Activated CD8-positive, alpha-beta memory T cell treated with anti-CD3 and anti-CD28 coated beads for 1 hour (primary cell): ENCODE data around the gene DAPK1.
"Not testable (repeated sequence)": the region's sequence is repeated elsewhere in the genome, so short reads cannot be mapped to it uniquely, and the experiment has no call there.

ENCODE experiments used
- DNase-seq, 2 donors: peaks; one replicate each; pipeline ENCODE4 v3.0.0-alpha.2; 2020; ENCODE audit warnings: low read depth in 1 of 2; ENCODE audit errors: extremely low read depth in 1 of 2

The DAPK1 gene

DNA sequence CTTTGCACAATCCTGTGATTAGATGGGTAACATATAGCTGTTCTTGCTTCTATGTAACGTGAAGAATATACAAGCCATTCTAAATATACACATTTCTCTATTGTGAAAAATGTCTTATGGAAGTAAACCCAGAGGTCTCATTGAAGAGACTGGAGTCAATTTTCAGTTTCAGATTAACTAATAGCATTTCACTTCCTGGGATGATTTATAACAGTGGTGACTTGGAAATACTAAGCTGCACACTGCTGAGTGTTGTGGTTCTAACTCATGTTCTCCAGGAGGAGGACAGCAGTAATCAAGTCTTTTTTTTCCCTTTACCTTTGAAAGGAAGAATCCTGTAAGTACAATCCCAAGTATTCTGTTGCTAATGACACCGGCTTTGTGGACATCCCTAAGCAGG, 231.6 kb downstream of the DAPK1 start:
- no peak for DNase-seq

DNA sequence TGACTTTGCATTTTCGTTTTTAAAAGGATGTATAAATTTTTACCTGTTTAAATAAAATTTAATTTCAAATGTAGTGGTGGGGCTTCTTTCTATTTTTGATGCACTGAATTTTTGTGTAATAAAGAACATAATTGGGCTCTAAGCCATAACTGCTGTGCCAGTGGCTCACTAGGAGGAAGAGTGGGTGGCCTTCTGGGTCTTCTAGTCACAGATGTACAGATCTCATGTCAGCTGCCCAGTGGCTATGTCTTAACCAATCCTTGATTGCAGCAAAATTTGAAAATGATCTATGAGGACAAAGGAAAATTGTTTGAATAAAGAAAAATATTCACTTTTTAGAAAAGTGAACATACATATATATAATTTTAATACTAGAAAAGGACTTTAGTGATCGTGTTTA, 233.7 kb downstream of the DAPK1 start:
- DNase-seq: no peak

DNA sequence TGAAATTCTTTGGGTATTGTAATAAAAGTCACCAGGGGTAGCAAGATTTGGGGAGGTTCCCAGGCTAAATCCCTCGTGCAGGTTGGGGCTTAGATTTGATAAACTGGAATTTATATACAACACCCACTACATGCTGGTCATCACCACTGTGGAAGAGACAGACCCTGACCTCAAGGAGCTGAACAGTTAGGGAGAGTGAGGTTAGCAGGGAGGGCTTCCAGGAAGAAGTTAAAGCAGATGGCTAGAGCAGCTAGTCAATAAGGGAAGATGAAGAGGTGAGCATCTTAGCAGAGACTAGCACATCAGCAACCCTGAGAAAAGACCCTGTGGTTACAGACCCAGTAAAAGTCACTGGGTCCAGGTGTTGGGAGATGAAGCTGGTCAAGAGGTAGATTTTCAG, 234.7 kb downstream of the DAPK1 start:
- DNase-seq: no peak

DNA sequence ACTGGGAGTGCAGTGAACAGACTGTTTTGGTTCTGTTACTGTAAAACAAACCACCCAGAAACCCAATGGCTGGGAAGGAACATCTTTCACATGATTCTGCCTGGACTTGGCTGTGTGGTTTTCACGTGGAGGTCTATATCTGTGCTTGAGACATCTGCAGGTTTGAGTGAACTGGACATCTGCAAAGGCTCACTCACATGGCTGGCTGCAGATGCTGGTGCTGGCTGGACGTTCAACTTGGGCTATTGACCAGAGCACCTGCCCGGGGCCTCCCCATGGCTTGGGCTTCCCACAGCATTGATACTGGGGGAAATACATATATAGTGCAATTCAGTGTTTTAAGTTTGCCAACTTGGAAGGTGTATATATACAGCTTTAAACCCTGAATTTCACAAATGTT, 235.1 kb downstream of the DAPK1 start:
- no peak for DNase-seq

DNA sequence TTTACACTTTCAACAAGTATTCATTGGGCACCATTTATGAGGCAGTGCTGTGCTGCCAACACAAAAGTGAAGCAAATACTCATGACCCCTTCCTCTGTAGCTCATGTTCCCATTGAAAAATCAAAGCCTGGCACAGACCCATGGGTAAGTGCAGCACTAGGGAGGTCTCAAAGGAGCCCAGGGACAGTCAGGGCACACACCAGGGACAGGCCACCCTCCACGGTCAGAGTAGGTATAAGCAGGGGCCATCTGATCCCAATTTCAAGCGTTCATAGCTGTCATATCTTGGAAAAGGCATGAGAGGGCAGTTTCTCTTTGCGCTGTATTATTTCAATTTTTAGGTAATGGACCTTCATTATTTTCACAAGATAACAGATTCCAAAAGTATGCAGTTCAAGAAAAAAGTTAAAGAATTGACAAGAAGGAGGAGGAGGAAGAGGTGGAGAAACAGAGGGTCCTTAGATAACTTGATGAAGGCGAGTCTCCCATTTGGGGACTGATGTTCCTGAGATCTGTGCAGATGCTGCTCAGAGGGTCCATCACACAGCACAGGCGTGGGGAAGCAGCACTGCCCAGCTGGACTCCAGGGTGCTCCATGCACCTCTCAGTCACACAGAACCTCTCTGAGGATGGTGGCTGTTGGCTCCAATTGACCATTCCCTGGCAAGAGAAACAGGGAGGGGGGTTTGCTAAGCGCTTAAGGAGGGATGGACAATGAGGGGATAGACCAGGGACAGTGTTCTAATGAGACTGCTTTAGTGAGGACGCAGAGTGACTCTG, 235.8 kb downstream of the DAPK1 start:
- DNase-seq: no peak

DNA sequence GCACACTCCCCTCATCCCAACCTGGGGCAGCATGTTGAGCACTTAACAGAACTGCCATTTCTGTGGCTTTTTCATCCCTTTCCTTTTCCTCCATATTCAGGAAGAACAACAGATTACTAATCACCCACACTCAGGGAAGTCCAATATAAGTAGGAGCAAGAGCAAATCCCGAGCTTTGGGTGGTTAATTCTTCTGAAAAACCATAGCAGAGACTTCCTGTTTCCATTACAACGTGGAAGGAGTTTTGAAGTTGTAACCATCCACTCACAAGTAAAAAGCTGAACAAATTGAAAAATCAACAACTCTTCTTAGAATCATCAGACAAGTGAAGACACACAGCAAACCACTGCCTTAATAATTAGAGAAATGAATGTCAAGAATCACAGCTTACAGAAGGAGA, 236.4 kb downstream of the DAPK1 start:
- DNase-seq: no peak

DNA sequence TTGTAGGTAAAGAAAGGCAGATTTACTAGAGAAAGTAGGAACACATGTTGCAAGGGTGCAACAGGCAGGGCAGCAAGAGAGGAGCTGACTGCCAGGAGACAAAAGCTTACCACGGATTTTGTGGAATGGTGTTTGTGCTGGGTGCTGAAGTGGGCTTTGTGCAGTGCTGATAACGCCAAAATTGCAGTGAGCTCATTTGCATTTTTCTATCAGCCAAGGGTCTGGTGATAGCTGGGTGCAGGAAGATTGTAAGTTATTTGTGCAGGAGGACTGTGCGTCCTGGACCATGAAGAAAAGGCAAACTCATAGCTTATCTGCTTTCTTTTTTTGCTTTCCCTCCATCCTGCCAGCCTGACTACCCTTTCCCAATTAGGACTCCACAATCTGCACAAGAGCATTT, 241.9 kb downstream of the DAPK1 start:
- DNase-seq: no peak

DNA sequence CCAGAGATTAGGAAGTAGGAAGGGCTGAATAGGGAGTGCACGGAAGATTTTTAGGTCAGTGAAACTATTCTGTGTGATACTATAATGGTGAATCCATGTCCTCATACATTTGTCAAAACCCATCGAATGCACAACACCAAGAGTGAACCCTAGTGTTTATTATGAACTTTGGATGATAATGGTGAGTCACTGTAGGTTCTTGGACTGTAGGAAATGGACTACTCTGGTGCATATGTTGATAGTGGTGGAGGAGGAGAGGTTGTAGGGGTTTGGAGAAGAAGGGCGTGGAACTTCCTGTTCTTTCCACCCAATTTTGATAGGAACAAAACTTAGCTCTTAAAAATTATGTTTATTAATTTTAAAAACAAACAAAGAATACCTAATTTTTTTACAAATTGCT, 242.5 kb downstream of the DAPK1 start:
- DNase-seq: no peak

DNA sequence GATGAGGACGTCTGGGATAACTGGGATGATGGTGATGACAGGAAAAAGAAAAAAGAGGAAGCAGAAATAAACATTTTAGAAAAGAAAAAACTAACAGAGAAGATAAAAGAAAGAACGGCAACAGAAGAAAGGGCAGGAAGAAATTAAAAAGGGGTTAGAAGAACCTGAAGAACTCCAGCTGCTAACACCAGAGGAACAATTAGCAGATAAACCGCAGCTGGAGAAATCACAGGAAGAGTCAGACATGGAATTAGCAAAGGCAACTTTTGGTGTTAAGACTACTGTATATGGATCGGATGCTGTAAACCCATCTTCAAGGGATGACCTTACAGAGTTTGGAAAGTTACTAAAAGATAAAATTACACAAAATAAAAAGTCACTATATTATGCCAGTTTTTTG, 243.7 kb downstream of the DAPK1 start:
- no peak for DNase-seq

DNA sequence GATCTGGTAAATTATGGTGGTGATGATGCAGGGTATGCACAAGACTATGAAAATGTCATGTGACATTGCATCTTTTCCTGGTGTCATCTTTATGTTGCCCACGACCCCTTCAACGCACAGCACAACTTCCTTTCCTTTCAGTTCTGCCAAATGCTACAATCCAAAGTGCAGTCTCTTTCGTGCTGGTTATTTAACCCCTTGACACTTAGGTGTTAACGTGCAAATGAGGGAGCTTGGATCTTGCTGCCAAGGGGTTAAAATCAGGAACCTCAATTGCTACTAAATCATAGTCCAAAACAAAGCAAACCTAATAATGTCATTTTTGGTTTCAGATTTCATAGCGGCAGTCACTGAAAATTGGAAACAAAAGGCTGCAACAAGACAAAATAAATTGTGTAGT, 244.2 kb downstream of the DAPK1 start:
- DNase-seq: no peak

DNA sequence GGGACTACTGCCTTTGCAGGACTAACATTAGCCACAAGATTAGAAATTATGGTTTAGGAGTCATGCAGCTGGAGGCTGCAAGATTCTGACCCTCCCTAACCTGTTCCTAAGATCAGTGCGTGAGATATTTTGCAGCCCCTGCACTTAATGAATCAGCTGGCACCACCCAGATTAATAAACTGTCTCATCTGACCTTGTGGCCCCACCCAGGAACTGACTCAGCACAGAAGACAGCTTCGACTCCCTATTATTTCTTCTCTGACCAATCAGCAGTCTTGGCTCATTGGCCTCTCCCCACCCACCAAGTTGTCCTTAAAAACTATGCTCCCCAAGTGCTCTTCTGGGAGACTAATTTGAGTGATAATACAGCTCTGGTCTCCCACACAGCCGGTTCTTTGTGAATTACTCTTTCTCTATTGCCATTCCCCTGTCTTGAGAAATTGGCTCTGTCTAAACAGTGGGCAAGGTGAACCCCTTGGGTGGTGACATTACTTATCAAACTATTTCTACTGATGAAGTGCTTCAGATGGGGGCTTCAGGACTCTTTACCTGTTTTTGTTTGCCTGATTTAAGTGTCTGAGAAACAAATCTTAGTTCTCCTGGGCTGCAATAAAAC, 245.3 kb downstream of the DAPK1 start:
- DNase-seq: no peak

DNA sequence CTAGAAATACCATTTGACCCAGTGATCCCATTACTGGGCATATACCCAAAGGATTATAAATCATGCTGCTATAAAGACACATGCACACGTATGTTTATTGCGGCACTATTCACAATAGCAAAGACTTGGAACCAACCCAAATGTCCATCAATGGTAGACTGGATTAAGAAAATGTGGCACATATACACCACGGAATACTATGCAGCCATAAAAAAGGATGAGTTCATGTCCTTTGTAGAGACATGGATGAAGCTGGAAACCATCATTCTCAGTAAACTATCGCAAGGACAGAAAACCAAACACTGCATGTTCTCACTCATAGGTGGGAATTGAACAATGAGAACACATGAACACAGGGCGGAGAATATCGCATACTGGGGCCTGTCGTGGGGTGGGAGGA, 246.6 kb downstream of the DAPK1 start:
- not testable (repeated sequence) for DNase-seq

DNA sequence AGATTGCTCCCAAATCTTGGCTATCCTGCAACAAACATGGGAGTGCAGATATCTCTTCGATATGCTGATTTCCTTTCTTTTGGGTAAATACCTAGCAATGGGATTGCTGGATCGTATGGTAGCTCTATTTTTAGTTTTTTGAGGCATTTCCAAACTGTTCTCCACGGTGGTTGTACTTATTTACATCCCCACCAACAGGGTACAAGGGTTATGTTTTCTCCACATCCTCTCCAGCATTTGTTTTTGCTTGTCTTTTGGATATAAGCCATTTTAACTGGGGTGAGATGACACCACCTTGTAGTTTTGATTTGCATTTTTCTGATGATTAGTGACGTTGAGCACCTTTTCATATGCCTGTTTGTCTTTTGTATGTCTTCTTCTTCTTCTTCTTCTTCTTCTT, 248.5 kb downstream of the DAPK1 start:
- DNase-seq: no peak

DNA sequence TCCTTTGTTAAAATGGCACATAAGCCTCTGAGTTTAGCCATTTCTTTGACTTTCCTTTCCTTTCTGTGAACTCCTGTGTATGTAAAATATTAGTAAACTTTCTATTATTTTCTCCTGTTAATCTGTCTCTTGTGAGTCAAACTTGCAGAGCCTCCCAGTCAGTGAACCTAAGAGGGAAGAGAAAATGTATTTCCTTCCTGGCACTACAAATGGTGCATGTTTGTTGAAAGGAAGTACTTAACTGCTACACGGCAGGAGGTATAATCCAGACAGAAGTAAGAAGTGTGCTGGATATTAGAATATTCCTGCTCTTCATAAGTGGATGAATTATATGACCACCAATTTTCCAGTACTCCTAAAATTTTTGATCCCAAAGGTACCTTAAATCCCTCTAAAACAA, 251.2 kb downstream of the DAPK1 start:
- DNase-seq: no peak

DNA sequence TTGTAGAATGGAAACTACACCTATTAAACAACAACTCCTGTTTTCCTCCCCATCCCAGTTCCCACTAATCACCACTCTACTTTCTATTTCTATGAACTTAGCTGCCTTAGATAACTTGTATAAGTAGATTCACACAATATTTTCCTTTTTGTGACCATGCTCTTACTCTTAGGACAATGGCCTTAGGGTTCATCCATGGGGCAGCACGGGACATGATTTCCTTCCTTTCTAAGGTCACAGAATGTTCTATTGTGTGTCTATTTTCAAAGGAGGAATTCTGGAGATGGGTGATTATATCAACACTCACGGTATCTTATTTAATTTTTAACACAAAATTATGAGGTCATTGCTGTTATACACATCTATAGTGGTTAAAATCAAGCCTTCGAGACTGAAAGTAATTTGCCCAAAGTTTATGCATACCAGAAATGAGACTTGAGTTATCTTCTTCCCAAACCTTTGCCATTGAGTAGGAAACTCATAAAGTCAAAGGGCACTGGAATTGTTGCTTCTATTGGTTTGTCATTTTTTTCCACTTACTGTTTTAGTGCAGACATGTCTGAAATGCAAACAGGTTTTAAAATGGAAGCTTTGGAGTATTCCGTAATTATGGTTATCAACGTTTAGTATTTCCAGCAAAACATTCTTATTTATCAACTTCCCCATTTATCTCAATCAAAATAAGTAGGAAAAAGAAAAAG, 251.8 kb downstream of the DAPK1 start:
- DNase-seq: no peak

DNA sequence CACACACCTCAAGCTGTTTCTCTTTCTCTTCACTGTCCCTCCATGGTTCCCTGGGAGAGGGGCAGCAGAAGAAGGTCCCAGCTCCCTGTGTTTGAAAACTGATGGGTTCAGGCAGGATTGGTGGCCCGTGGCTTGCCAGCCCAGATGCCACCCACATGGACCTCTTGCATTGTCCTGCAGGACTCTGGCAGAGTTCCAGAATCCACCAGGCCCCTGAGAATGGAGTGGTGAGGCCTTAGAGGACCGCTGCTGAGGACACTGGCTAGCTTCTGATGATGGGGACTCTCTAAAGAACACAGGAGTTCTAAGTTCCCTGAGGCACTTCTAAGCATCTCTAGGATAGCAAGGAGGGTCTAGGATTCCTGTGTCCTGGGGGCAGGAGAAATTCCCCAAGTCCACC, 253.1 kb downstream of the DAPK1 start:
- DNase-seq: no peak

DNA sequence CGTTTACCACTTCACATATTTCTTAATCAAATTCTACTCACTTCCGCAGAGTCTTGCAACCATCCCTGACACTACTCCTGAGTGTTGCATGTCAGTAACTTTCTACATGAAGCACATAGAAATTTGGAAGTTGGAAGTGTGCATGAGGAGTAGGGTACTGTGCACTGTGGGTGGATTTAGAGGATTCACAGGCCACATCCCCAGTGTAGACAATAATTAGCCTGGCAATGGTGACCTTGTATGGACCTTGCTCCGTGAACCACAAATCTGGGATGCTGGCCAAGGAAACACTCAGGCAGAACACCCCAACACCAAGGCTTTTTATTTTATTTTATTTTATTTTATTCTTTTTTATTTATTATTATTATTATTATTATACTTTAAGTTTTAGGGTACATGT, 253.8 kb downstream of the DAPK1 start:
- DNase-seq: no peak

DNA sequence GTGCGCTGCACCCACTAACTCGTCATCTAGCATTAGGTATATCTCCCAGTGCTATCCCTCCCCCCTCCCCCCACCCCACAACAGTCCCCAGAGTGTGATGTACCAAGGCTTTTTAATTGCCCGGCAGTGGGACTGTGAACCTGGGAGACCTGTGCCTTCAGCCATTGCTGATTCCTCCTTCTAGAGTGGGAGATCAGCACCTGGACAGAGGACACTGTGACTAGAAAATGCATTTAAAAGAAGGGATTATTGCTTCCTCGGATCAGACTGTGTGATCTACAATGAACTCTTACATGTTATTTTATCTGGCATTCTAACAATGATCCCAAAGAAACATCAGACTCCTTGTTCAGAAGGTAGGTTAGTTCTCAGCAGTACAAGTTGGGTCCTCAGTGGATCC, 254.2 kb downstream of the DAPK1 start:
- no peak for DNase-seq

DNA sequence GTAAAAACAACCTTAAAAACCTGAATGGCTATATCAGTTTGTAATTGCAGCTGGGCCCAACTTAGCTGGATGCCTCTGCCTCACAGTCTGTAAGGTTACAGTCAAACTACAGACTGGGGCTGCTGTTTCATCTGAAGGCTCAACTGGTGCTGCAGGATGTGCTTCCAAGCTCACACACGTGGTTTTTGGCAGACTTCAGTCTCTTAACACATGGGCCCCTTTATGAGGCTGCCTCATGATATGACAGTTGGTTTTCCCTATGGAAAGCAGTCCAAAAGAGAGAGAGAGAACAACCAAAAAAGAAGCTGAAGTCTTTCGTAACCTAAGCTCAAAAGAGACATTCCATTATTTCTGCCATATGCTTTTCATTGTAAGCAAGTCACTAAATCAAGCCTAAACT, 255.6 kb downstream of the DAPK1 start:
- DNase-seq: no peak
